ENCODE results near the gene TNFRSF12A. TPM values are rescaled to one million over a fixed set of nuclear protein-coding genes. Genes with fewer than 3 reads are reported as not detected.

TNFRSF12A gene
- total and polyA plus RNA-seq, 9 of the 15 experiments (the other 6 are each of a cell fraction or from before 2014, with no cell fraction given): 0.41 to 61.8 (median 26.5) TPM

- TF ChIP-seq CCNT2 (IDR thresholded peaks at IDR 0.05; ENCODE audit: borderline replicate concordance, extremely low read depth, insufficient read length, low read depth, low read length) (no peak), MAFG (tag; conservative IDR thresholded peaks at IDR 0.05) (no peak), ZNF586 (CRISPR knock-in tag; conservative IDR thresholded peaks at IDR 0.05) (no peak), ETV1 (tag; conservative IDR thresholded peaks at IDR 0.05; ENCODE audit: low read depth) (peak; percentile 88), ZNF444 (CRISPR knock-in tag; IDR thresholded peaks at IDR 0.05) (peak; percentile 55; the same call in 1 of the 2 replicates), CBX5 (IDR thresholded peaks at IDR 0.05; ENCODE audit: borderline replicate concordance, low read depth) (0 out of 2 replicates have a peak, but pooled peaks have one; percentile 34), ATF1 (CRISPR knock-in tag; IDR thresholded peaks at IDR 0.05) (no peak), ATF1 (tag; IDR thresholded peaks at IDR 0.05) (peak; percentile 55; the same call in 1 of the 2 replicates), ZNF324 (CRISPR knock-in tag; IDR thresholded peaks at IDR 0.05) (no peak), EHMT2 (IDR thresholded peaks at IDR 0.05) (peak; percentile 28; the same call in 1 of the 2 replicates), ZBTB7A (IDR thresholded peaks at IDR 0.05; ENCODE audit: borderline replicate concordance, control insufficient read depth, low read depth, low read length) (peak; percentile 68), SP1 (CRISPR knock-in tag; IDR thresholded peaks at IDR 0.05) (peak; percentile 7)
- TF ChIP-seq, protein P1, sequence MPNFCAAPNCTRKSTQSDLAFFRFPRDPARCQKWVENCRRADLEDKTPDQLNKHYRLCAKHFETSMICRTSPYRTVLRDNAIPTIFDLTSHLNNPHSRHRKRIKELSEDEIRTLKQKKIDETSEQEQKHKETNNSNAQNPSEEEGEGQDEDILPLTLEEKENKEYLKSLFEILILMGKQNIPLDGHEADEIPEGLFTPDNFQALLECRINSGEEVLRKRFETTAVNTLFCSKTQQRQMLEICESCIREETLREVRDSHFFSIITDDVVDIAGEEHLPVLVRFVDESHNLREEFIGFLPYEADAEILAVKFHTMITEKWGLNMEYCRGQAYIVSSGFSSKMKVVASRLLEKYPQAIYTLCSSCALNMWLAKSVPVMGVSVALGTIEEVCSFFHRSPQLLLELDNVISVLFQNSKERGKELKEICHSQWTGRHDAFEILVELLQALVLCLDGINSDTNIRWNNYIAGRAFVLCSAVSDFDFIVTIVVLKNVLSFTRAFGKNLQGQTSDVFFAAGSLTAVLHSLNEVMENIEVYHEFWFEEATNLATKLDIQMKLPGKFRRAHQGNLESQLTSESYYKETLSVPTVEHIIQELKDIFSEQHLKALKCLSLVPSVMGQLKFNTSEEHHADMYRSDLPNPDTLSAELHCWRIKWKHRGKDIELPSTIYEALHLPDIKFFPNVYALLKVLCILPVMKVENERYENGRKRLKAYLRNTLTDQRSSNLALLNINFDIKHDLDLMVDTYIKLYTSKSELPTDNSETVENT (CRISPR knock-in tag; IDR thresholded peaks at IDR 0.05): no peak
- TF ChIP-seq, protein P2, sequence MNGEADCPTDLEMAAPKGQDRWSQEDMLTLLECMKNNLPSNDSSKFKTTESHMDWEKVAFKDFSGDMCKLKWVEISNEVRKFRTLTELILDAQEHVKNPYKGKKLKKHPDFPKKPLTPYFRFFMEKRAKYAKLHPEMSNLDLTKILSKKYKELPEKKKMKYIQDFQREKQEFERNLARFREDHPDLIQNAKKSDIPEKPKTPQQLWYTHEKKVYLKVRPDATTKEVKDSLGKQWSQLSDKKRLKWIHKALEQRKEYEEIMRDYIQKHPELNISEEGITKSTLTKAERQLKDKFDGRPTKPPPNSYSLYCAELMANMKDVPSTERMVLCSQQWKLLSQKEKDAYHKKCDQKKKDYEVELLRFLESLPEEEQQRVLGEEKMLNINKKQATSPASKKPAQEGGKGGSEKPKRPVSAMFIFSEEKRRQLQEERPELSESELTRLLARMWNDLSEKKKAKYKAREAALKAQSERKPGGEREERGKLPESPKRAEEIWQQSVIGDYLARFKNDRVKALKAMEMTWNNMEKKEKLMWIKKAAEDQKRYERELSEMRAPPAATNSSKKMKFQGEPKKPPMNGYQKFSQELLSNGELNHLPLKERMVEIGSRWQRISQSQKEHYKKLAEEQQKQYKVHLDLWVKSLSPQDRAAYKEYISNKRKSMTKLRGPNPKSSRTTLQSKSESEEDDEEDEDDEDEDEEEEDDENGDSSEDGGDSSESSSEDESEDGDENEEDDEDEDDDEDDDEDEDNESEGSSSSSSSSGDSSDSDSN (IDR thresholded peaks at IDR 0.05; ENCODE audit: borderline replicate concordance in 1 of 2, low read depth in 2 of 2, low read length in 2 of 2): 0 out of 4 replicates have a peak, but pooled peaks of 1 of the 2 experiments have one; percentile 41
- TF ChIP-seq, protein P3, sequence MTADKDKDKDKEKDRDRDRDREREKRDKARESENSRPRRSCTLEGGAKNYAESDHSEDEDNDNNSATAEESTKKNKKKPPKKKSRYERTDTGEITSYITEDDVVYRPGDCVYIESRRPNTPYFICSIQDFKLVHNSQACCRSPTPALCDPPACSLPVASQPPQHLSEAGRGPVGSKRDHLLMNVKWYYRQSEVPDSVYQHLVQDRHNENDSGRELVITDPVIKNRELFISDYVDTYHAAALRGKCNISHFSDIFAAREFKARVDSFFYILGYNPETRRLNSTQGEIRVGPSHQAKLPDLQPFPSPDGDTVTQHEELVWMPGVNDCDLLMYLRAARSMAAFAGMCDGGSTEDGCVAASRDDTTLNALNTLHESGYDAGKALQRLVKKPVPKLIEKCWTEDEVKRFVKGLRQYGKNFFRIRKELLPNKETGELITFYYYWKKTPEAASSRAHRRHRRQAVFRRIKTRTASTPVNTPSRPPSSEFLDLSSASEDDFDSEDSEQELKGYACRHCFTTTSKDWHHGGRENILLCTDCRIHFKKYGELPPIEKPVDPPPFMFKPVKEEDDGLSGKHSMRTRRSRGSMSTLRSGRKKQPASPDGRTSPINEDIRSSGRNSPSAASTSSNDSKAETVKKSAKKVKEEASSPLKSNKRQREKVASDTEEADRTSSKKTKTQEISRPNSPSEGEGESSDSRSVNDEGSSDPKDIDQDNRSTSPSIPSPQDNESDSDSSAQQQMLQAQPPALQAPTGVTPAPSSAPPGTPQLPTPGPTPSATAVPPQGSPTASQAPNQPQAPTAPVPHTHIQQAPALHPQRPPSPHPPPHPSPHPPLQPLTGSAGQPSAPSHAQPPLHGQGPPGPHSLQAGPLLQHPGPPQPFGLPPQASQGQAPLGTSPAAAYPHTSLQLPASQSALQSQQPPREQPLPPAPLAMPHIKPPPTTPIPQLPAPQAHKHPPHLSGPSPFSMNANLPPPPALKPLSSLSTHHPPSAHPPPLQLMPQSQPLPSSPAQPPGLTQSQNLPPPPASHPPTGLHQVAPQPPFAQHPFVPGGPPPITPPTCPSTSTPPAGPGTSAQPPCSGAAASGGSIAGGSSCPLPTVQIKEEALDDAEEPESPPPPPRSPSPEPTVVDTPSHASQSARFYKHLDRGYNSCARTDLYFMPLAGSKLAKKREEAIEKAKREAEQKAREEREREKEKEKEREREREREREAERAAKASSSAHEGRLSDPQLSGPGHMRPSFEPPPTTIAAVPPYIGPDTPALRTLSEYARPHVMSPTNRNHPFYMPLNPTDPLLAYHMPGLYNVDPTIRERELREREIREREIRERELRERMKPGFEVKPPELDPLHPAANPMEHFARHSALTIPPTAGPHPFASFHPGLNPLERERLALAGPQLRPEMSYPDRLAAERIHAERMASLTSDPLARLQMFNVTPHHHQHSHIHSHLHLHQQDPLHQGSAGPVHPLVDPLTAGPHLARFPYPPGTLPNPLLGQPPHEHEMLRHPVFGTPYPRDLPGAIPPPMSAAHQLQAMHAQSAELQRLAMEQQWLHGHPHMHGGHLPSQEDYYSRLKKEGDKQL (CRISPR knock-in tag; IDR thresholded peaks at IDR 0.05; ENCODE audit: borderline replicate concordance): no peak
Observed at GRCh38 chr16:2981177-2981898, 38.8 kb upstream of the TNFRSF12A start (continued).

Measured in K562 (cell line).